ENCODE measurements around the gene KRTAP5-10. TPM values are rescaled to one million over a fixed set of nuclear protein-coding genes. Genes with fewer than 3 reads are reported as not detected.
"Not testable (repeated sequence)": the region's sequence is repeated elsewhere in the genome, so short reads cannot be mapped to it uniquely, and the experiment has no call there.

KRTAP5-10 gene, protein sequence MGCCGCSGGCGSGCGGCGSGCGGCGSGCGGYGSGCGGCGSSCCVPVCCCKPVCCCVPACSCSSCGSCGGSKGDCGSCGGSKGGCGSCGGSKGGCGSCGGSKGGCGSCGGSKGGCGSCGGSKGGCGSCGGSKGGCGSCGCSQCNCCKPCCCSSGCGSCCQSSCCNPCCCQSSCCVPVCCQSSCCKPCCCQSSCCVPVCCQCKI
- not detected in 2 replicates for total RNA-seq (2014; rRNA removed; shearing (Covaris generic))

DNA sequence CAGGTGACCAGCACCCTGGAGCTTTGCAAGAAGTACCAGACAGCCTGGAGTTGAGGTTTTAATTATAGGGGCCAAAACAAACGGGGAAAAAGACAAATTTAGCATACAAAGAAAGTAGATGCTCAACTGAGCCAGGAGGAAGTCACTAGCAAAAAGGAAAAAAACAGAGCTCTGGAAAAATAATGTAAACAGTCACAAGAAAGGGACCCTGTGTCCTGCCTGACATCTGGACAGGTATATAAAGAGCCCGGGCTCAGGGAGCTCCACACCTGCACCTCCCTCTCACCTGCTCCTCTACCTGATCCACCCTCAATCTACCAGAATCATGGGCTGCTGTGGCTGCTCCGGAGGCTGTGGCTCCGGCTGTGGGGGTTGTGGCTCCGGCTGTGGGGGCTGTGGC, at the start of gene KRTAP5-10:
Gene KRTAP5-10, plus strand, starts transcription at position 301 of the 400 bp plus-strand sequence. Its CDS starts 25 bp downstream, at position 326.
- H3K27me3 ChIP-seq (replicated peaks), result no peaks in the 10 kb centered on the region
- H3K4me1 ChIP-seq (replicated peaks), result no peaks in the 10 kb centered on the region
- H3K9me3 ChIP-seq (replicated peaks), result no peaks in the 10 kb centered on the region
- H3K4me3 ChIP-seq, result no peak within 1 kb of the TSS
- no peak for DNase-seq (ENCODE audit: low read depth in 1 of 2, low spot score in 2 of 2)
- no peaks in the 10 kb centered on the region for H3K36me3 ChIP-seq
- no peak within 1 kb of the TSS for H3K27ac ChIP-seq

DNA sequence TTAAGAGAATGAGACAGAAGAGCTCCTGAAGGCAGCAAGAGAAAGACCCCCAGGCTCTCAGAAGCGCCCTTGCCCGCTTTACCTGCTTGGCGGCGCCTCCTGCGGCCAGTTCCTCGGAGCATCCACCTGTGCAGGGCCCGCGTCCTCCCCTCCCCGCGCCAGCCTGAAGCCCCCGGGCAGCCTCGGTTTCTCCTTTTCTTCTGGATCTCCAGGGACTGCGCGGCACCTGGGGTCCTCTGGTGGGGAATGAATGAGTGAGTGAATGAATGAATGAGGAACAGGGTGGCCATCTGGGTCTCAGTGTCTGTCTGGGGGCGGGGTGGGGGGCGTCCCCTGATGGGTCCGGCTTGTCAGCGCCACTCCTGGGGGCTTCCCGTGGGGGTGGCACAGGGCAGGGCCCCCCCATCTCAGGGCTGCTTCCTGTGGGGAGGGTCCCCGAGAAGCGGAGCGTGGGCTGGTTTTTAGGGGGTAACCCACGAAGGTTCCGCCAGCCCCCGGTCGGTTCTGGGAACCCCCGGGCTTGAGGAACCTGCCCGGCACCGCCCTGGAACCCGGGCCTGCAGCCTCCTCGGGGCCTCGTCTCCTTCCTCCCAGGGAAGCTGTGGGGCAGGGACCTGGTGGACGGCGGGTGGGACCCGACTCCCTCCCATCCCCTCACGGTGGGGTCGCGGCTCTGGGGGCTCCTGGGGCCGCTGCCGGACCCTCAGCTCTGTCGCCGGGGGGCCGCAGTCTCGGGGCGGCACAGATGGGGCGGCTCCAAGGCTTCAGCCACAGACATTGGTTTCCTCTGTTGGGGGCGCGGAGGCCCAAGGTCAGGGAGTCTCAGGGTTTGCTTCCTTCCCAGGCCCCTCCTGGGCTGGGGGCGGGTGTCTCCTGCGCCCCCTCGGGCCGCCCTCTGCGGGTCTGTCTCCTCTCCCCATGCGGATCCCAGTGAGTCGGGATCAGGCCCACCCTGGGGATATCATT, 46.6 kb upstream of the KRTAP5-10 start:
- Histone ChIP-seq H3K27ac (no peak overlapping the region), H3K27me3 (replicated peaks) (no peaks in the 10 kb centered on the region), H3K36me3 (no peaks in the 10 kb centered on the region), H3K9me3 (replicated peaks) (no peaks in the 10 kb centered on the region), H3K4me3 (no peak overlapping the region), H3K4me1 (replicated peaks) (no peaks in the 10 kb centered on the region)
- DNase-seq (ENCODE audit: low read depth in 1 of 2, low spot score in 2 of 2), result no peak

DNA sequence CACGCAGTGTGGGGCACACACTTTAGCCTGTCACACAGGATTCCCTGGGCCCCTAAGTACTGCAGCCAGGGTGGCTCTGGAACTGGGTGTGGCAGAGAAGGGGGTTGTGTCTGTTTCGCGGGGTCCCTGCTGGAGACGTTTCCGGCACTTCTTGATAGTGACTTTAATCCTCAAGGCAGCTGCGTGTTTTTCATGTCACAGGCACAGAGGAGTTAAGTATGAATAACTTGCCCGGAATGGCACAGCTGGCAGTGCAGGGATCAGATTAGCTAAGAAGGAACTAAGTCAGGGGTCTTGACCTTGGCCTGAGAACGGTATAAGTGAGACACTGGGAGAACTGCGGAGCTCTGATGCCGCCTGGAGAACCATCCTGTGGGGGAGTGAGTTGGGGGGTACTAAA, 45.8 kb upstream of the KRTAP5-10 start:
- H3K36me3 ChIP-seq, result no peaks in the 10 kb centered on the region
- no peak for DNase-seq (ENCODE audit: low read depth in 1 of 2, low spot score in 2 of 2)
- no peak overlapping the region for H3K27ac ChIP-seq
- no peak overlapping the region for H3K4me3 ChIP-seq
- H3K9me3 ChIP-seq (replicated peaks), result no peaks in the 10 kb centered on the region
- no peaks in the 10 kb centered on the region for H3K27me3 ChIP-seq (replicated peaks)
- no peaks in the 10 kb centered on the region for H3K4me1 ChIP-seq (replicated peaks)

DNA sequence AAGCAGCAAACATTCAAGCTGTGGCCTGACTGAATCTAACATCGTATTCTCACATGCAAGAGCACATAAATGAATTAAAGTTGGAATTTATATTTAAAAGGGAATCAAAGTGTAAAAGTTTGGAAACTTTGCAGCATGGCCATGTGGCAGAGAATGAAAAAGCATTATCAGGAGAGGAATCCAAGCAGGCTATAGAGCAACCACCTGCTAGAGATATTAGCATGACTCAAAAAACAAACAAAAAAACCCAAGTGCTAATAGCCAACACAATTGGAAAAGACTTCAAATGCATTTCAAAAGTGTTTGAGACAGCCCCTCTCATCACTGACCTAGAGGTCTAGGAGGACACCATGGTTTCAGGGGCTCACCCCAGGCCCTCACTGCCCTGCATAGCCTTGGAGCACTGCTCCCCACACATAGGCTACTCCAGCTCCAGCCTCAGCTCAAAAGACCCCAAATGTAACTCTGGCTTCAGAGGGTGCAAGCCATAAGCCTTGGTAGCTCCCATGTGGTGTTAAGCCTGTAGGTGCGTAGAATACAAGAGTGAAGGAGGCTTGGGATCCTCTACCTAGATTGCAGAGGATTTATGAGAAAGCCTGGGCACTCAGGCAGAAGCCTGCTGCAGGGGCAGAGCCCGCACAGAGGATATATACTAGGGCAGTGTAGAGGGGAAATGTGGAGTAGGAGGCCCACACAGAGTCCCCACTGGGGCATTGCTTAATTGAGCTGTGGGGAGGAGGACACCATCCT, 40.0 kb upstream of the KRTAP5-10 start:
- Histone ChIP-seq H3K4me3 (no peak overlapping the region), H3K9me3 (replicated peaks) (no peaks in the 10 kb centered on the region), H3K27me3 (replicated peaks) (no peaks in the 10 kb centered on the region), H3K36me3 (no peaks in the 10 kb centered on the region), H3K27ac (no peak overlapping the region), H3K4me1 (replicated peaks) (no peaks in the 10 kb centered on the region)
- no peak for DNase-seq (ENCODE audit: low read depth in 1 of 2, low spot score in 2 of 2)

DNA sequence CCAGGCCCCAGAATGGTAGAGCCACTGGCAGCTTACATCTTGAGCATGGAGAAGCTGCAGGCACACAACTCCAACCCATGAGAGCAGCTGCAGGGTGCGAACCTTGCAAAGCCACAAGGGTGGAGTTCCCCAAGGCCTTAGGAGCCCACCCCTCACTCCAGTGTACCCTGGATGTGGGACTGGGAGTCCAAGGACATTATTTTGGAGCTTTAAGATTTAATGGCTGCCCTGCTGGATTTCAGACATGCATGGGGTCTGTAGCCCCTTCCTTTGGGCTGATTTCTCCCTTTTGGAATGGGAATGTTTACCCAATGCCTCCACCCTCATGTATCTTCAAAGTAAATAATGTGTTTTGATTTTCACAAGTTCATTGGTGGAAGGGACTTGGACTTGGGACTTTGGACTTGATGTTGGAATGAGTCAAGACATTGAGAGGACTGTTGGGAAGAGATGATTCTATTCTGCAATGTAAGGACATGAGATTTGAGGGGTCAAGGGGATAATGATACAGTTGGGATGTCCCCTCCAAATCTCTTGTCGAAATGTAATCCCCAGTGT, 39.3 kb upstream of the KRTAP5-10 start:
- DNase-seq (ENCODE audit: low read depth in 1 of 2, low spot score in 2 of 2), result no peak
- H3K9me3 ChIP-seq (replicated peaks), result no peaks in the 10 kb centered on the region
- no peak overlapping the region for H3K4me3 ChIP-seq
- H3K36me3 ChIP-seq, result no peaks in the 10 kb centered on the region
- H3K27me3 ChIP-seq (replicated peaks), result no peaks in the 10 kb centered on the region
- no peaks in the 10 kb centered on the region for H3K4me1 ChIP-seq (replicated peaks)
- no peak overlapping the region for H3K27ac ChIP-seq

DNA sequence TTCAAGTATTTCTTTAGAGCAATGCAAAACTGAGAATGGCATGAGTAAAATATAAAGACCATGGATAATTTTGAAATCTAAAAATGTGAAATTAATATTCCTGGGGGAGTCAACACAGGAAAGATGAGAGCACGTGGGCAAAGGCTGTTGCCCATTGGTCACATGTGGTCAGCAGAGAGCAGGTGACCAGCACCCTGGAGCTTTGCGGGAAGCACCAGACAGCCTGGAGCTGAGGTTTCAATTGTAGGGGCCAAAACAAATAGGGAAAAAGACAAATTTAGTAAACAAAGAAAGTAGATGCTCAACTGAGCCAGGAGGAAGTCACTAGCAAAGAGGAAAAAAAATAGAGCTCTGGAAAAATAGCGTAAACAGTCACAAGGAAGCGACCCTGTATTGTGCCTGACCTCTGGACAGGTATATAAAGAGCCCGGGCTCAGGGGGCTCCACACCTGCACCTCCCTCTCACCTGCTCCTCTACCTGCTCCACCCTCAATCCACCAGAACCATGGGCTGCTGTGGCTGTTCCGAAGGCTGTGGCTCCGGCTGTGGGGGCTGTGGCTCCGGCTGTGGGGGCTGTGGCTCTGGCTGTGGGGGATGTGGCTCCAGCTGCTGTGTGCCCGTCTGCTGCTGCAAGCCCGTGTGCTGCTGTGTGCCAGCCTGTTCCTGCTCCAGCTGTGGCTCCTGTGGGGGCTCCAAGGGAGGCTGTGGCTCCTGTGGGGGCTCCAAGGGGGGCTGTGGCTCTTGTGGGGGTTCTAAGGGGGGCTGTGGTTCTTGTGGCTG, 38.4 kb upstream of the KRTAP5-10 start, which contains the start of gene KRTAP5-7:
Gene KRTAP5-7, plus strand, starts transcription at position 472 of the 780 bp plus-strand sequence. Its CDS starts 34 bp downstream, at position 506.
- not testable (repeated sequence) for H3K36me3 ChIP-seq; H3K4me3 ChIP-seq; H3K4me1 ChIP-seq (replicated peaks); H3K27ac ChIP-seq; H3K9me3 ChIP-seq (replicated peaks); DNase-seq (ENCODE audit: low read depth in 1 of 2, low spot score in 2 of 2); H3K27me3 ChIP-seq (replicated peaks)

DNA sequence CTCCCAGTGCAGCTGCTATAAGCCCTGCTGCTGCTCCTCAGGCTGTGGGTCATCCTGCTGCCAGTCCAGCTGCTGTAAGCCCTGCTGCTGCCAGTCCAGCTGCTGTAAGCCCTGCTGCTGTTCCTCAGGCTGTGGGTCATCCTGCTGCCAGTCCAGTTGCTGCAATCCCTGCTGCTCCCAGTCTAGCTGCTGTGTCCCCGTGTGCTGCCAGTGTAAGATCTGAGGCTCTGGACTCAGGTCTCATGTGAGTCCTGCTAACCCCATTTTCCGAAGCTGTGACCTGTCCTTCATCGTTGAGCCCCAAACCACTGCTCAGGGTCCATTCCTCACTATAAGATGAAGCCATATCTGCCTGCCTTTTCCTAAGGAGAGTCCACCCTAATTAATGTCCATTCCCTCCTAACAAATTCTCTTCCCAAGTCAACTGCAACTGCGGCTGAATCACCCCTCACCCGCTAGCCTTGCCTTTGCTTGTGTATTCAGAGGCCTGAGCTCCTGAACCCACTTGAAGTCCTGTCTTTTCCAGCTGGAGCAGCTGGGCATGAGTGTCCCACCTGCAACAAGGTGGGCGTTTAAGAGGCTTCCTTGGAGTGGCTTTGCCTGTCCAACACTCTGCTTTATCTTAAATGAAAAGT, 37.7 kb upstream of the KRTAP5-10 start:
- no peak for DNase-seq (ENCODE audit: low read depth in 1 of 2, low spot score in 2 of 2)
- Histone ChIP-seq H3K4me1 (replicated peaks) (no peaks in the 10 kb centered on the region), H3K27me3 (replicated peaks) (no peaks in the 10 kb centered on the region), H3K36me3 (no peaks in the 10 kb centered on the region), H3K9me3 (replicated peaks) (no peaks in the 10 kb centered on the region), H3K27ac (no peak overlapping the region), H3K4me3 (no peak overlapping the region)

DNA sequence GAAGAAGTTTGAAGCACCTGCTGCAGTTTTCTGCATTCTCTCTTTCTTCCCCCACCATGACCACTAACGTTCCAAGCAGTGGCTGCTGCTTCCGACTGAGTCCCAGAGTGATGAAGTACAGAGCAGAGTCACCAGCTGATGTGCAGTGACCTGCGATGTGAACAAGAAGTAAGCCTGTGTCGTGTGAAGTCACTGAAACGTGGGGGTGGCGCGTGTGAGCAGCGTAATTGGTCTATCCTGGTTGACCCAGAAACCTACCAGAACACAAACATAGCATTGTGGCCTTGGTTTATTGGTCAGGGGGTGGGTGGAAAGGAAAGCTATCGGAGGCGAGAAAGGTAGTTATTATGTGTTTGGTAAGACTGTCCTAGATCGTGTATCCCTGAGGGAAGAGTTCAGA, 34.8 kb upstream of the KRTAP5-10 start:
- no peaks in the 10 kb centered on the region for H3K4me1 ChIP-seq (replicated peaks)

DNA sequence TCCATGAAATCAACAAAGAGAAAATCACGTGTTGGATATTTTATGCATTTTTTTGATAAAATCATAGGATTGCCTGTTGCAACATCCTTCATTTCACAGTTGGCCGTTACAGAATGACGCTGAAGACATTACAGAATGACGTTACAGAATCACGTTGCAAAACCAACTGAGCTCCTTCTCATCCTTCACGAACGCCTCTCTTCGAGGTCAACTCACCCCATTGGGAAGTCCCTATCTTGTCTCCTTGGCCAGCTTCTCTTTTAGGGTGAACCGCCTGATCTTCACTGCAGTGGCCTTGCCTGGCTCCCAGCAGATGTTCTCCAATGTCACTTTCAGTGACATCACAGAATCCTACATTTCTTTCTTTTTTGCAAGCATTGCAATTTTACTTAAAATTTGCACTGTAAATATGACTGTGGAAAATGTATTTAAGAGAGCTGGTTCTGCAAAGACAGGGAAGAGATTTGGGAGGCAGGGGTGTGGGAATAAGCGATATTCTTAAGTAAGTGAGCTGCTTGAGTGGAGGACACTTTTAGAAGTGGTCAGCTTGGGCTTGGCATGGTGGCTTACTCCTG, 33.2 kb upstream of the KRTAP5-10 start:
- DNase-seq (ENCODE audit: low read depth in 1 of 2, low spot score in 2 of 2), result no peak
- H3K4me3 ChIP-seq, result no peak overlapping the region
- H3K27ac ChIP-seq, result no peak overlapping the region
- no peaks in the 10 kb centered on the region for H3K27me3 ChIP-seq (replicated peaks)
- no peaks in the 10 kb centered on the region for H3K36me3 ChIP-seq
- H3K4me1 ChIP-seq (replicated peaks), result no peaks in the 10 kb centered on the region
- H3K9me3 ChIP-seq (replicated peaks), result no peaks in the 10 kb centered on the region

More for the DNA sequence above, 34.8 kb upstream of the KRTAP5-10 start:
- no peaks in the 10 kb centered on the region for H3K9me3 ChIP-seq (replicated peaks)
- no peak for DNase-seq (ENCODE audit: low read depth in 1 of 2, low spot score in 2 of 2)
- no peaks in the 10 kb centered on the region for H3K27me3 ChIP-seq (replicated peaks)
- H3K4me3 ChIP-seq, result no peak overlapping the region
- no peak overlapping the region for H3K27ac ChIP-seq
- H3K36me3 ChIP-seq, result no peaks in the 10 kb centered on the region

DNA sequence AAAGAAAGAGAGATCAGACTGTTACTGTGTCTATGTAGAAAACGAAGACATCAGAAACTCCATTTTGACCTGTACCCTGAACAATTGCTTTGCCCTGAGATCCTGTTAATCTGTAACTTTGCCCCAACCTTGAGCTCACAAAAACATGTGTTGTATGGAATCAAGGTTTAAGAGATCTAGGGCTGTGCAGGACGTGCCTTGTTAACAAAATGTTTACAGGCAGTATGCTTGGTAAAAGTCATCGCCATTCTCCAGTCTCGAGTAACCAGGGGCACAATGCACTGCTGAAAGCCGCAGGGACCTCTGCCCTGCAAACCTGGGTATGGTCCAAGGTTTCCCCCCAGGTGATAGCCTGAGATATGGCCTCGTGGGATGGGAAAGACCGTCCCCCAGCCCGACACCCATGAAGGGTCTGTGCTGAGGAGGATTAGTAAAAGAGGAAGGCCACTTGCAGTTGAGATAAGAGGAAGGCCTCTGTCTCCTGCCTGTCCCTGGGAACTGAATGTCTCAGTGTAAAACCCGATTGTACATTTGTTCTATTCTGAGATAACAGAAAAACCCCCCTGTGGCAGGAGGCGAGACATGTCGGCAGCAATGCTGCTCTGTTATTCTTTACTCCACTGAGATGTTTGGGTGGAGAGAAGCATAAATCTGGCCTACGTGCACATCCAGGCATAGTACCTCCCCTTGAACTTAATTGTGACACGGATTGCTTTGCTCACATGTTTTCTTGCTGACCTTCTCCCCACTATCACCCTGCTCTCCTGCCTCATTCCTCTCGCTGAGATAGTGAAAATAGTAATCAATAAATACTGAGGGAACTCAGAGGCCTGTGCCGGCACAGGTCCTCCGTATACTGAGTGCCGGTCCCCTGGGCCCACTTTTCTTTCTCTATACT, 30.4 kb upstream of the KRTAP5-10 start:
- not testable (repeated sequence) for H3K27ac ChIP-seq; H3K36me3 ChIP-seq; DNase-seq (ENCODE audit: low read depth in 1 of 2, low spot score in 2 of 2); H3K4me1 ChIP-seq (replicated peaks); H3K27me3 ChIP-seq (replicated peaks); H3K9me3 ChIP-seq (replicated peaks); H3K4me3 ChIP-seq

DNA sequence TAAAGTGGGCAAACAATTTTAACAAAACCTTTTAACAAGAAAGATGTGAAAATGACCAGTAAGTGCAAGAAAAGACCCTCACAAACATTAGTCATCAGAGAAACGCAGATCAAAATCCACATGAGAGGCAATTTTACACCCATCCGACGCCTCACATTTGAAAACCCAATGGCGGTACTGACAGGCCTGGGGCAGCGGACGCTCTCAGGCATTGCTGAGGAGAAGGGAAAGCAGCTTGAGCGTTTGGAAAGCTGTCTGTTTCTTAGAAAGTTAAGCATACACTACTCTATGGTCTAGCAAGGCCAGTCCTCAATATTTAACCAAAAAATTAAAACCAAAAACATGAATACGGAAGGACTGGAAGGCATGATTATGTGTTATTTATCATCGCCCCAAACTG, 29.5 kb upstream of the KRTAP5-10 start:
- no peak overlapping the region for H3K4me3 ChIP-seq
- no peak for DNase-seq (ENCODE audit: low read depth in 1 of 2, low spot score in 2 of 2)
- no peaks in the 10 kb centered on the region for H3K27me3 ChIP-seq (replicated peaks)
- H3K27ac ChIP-seq, result no peak overlapping the region
- no peaks in the 10 kb centered on the region for H3K4me1 ChIP-seq (replicated peaks)
- no peaks in the 10 kb centered on the region for H3K36me3 ChIP-seq
- H3K9me3 ChIP-seq (replicated peaks), result no peaks in the 10 kb centered on the region

DNA sequence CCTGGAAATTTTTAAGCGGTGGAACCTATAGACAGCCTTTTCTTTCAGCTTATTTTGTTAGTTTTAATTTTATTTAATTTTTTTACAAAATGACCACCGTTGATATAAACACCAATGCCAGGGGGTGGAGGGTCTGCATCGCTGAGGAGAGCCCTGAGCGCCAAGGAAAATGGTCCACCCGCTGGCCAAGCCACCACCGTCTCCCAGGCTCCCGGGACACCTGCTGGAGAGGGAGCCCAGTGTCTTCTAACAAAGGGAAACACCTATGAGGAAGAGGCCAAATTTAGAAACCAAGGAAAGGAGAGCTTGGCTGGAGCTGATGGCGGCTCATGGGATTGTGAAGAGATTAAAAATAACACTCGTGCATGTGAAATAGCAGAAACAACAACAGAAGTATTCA, 27.8 kb upstream of the KRTAP5-10 start:
- Histone ChIP-seq H3K4me1 (replicated peaks) (no peaks in the 10 kb centered on the region), H3K27ac (no peak overlapping the region), H3K9me3 (replicated peaks) (no peaks in the 10 kb centered on the region), H3K4me3 (no peak overlapping the region), H3K27me3 (replicated peaks) (no peaks in the 10 kb centered on the region), H3K36me3 (no peaks in the 10 kb centered on the region)
- DNase-seq (ENCODE audit: low read depth in 1 of 2, low spot score in 2 of 2), result no peak
